C4-2B (cell line): ENCODE data around the gene PTPRJ.

ENCODE experiments used
- ZFX ChIP-seq: fragments of 450-650 bp; IDR thresholded peaks from 2 replicates; pipeline ENCODE4 v1.6.1; 2017
- TF ChIP-seq, protein P1 (sequence below): fragments of 450-650 bp; conservative IDR thresholded peaks from 2 replicates; pipeline ENCODE4 v1.5.1; 2017; ENCODE audit warnings: mild to moderate bottlenecking

DNA sequence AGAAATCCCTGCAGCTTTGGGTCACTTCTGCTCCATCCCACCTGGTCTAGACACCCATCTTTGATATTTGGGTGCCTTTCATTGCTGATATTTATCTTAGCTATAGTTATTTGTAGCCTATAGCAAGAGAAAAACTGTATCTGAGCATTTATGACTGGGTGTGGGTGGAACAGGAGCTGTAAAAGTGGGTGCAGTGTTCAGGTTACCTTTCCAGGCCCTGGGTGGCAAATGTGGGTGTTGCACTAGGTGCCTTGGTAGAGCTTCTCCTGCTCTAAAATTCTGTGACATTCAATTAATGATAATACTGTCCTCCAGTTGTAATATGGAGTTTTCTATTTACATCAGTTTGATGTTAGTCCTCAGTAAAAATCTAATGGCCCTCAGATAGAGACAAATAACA lies 157.9 kb downstream of the PTPRJ start:
- TF ChIP-seq, protein P1, sequence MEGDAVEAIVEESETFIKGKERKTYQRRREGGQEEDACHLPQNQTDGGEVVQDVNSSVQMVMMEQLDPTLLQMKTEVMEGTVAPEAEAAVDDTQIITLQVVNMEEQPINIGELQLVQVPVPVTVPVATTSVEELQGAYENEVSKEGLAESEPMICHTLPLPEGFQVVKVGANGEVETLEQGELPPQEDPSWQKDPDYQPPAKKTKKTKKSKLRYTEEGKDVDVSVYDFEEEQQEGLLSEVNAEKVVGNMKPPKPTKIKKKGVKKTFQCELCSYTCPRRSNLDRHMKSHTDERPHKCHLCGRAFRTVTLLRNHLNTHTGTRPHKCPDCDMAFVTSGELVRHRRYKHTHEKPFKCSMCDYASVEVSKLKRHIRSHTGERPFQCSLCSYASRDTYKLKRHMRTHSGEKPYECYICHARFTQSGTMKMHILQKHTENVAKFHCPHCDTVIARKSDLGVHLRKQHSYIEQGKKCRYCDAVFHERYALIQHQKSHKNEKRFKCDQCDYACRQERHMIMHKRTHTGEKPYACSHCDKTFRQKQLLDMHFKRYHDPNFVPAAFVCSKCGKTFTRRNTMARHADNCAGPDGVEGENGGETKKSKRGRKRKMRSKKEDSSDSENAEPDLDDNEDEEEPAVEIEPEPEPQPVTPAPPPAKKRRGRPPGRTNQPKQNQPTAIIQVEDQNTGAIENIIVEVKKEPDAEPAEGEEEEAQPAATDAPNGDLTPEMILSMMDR: no peak
- no peak for TF ChIP-seq ZFX
